ENCODE results near the gene LRCH3.
A peak's percentile ranks its signal among the peaks of the same experiment; 100 is the strongest.

The LRCH3 gene

GRCh38 chr3:197791113-197791891 lies at the start of gene LRCH3:
Gene LRCH3 (plus strand): TSS chr3:197791254. CDS start chr3:197791279, 25 bp downstream.
- peak; percentile 88 for DNase-seq

- DNase-seq, result no peak
These were observed 48.3 kb upstream of the LRCH3 start for GRCh38 chr3:197742787-197743186.

GRCh38 chr3:197746209-197746608 lies 44.8 kb upstream of the LRCH3 start:
- DNase-seq, result no peak

- no peak for DNase-seq
These were observed 44.2 kb upstream of the LRCH3 start for GRCh38 chr3:197746801-197747237.

- DNase-seq, result no peak
These were observed 42.3 kb upstream of the LRCH3 start for GRCh38 chr3:197748597-197749314.

GRCh38 chr3:197749315-197749600 lies 41.8 kb upstream of the LRCH3 start:
- peak; percentile 93 for DNase-seq

- peak; percentile 94 for DNase-seq
These were observed 41.3 kb upstream of the LRCH3 start, which contains the start of gene FYTTD1 for GRCh38 chr3:197749601-197750395. Gene FYTTD1 (plus strand): TSS chr3:197749883. CDS start chr3:197749972, 89 bp downstream.

- peak; percentile 68 for DNase-seq
These were observed 40.6 kb upstream of the LRCH3 start for GRCh38 chr3:197750396-197750831.

GRCh38 chr3:197750858-197751737 lies 40.0 kb upstream of the LRCH3 start:
- DNase-seq, result peak; percentile 64

GRCh38 chr3:197752107-197752506 lies 38.9 kb upstream of the LRCH3 start:
- DNase-seq, result no peak

- no peak for DNase-seq
These were observed 37.8 kb upstream of the LRCH3 start for GRCh38 chr3:197753263-197753662.

- no peak for DNase-seq
These were observed 34.4 kb upstream of the LRCH3 start for GRCh38 chr3:197756704-197757103.

GRCh38 chr3:197758512-197758911 lies 32.5 kb upstream of the LRCH3 start:
- no peak for DNase-seq

- no peak for DNase-seq
These were observed 29.3 kb upstream of the LRCH3 start for GRCh38 chr3:197761784-197762183.

- DNase-seq, result no peak
These were observed 15.7 kb upstream of the LRCH3 start for GRCh38 chr3:197775317-197775716.

GRCh38 chr3:197782230-197782629 lies 8.8 kb upstream of the LRCH3 start:
- no peak for DNase-seq

GRCh38 chr3:197784019-197784585 lies 7.0 kb upstream of the LRCH3 start:
- DNase-seq, result no peak

GRCh38 chr3:197787412-197787811 lies 3.6 kb upstream of the LRCH3 start:
- DNase-seq, result no peak

GRCh38 chr3:197789309-197789708 lies 1.7 kb upstream of the LRCH3 start:
- DNase-seq, result no peak

- DNase-seq, result no peak
These were observed 1.0 kb upstream of the LRCH3 start for GRCh38 chr3:197790033-197790432.

GRCh38 chr3:197791892-197792647 lies 1.0 kb downstream of the LRCH3 start:
- DNase-seq, result no peak

Data from NCI-H1105 treated with DMSO at 0.1 percent for 48 hours (cell line).